GM19240 (cell line): Measurements from ENCODE around the gene TEAD4.
"Not testable (repeated sequence)": the region's sequence is repeated elsewhere in the genome, so short reads cannot be mapped to it uniquely, and the experiment has no call there.

Experiments
- DNase-seq: peaks from one replicate; pipeline ENCODE4 v3.0.0; 2011; ENCODE audit warnings: low spot score; ENCODE audit not compliant: insufficient read length

Gene TEAD4

DNA sequence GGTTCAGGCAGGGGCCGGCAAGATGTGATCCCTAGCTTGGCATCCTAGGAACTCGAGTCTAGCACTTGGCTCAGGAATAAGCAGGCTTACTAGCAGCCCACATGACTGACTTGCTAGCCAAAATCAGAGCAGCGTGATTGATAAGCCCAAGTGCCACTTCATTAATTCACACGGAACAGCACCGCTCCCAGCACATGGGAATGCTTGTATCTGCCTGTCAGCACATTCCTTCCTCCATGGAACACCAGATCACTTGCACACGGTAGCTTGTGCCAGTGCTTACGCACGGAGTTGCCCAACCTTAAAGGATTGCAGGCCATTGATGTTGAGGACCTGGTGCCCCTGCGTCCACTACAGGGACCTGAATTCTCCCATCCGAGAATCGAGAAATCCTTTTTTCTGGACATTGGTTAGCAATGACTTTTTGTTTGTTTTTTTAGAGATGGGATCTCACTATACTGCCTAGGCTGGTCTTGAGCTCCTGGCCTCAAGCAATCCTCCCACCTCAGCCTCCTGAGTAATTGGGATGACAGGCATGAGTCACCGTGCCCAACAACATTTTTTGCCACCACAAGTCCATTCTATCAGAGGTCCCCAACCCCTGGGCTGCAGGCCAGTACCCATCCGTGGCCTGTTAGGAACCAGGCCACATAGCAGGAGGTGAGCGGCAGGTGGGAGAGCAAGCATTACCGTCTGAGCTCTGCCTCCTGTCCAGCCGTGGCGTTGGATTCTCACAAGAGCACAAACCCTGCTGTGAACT, 87.4 kb downstream of the TEAD4 start:
- DNase-seq, result no peak

- DNase-seq, result no peak
These were observed 88.8 kb downstream of the TEAD4 start for GRCh38 chr12:3047961-3048360.

DNA sequence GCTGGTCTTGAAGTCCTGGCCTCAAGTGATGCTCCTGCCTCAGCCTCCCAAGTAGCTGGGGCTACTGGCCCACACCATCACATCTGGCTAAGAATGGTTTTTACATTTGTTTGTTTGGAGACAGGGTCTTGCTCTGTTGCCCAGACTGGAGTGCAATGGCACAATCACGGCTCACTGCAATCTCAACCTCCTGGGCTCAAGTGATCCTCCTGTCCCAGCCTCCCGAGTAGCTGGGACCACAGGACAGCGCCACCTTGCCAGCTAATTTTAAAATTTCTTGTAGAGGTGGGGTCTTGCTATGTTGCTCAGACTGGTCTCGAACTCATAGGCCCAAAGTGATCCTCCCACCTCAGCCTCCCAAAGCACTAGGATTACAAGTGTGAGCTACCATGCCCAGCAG, 89.3 kb downstream of the TEAD4 start:
- no peak for DNase-seq

DNA sequence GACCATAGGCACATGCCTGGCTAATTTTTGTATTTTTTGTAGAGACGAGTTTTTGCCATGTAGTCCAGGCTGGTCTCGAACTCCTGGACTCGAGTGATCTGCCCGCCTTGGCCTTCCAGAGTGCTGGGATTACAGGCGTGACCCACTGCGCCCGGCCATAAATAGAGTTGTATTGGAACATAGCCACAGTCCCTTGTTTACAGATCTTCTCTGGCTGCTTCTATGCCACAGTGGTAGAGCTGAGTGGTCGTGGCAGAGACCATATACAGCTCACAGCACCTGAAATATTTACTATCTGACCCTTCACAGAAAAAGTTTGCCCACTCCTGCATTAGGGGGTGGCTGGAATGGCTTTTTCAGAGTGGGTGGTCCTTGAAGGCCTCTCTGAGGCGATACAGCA, 90.0 kb downstream of the TEAD4 start:
- no peak for DNase-seq

GRCh38 chr12:3049611-3050249, 90.5 kb downstream of the TEAD4 start:
- no peak for DNase-seq

DNA sequence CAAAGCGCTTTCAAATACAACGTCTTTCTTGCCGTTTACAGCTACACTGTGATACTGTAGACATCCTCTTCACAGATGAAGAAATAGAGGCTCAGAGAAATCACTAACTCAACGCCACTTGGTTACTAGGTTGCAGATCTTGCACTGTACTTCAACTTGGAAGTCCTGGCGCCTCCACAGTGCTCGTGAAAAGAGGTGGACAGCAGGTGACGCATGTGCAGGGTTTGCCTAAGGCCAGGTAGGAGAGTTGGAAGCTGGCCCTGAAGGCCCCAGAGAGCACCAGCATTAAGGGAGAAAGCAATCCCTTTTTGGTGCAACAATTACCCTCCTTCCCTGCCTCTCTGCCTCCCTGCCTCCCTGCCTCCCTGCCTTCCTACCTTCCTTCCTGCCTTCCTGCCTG, 95.2 kb downstream of the TEAD4 start:
- no peak for DNase-seq

GRCh38 chr12:3055026-3055703, 96.0 kb downstream of the TEAD4 start:
- no peak for DNase-seq

- DNase-seq, result no peak
These were observed 96.7 kb downstream of the TEAD4 start for GRCh38 chr12:3055704-3056467.

GRCh38 chr12:3061059-3061458, 101.9 kb downstream of the TEAD4 start:
- no peak for DNase-seq

DNA sequence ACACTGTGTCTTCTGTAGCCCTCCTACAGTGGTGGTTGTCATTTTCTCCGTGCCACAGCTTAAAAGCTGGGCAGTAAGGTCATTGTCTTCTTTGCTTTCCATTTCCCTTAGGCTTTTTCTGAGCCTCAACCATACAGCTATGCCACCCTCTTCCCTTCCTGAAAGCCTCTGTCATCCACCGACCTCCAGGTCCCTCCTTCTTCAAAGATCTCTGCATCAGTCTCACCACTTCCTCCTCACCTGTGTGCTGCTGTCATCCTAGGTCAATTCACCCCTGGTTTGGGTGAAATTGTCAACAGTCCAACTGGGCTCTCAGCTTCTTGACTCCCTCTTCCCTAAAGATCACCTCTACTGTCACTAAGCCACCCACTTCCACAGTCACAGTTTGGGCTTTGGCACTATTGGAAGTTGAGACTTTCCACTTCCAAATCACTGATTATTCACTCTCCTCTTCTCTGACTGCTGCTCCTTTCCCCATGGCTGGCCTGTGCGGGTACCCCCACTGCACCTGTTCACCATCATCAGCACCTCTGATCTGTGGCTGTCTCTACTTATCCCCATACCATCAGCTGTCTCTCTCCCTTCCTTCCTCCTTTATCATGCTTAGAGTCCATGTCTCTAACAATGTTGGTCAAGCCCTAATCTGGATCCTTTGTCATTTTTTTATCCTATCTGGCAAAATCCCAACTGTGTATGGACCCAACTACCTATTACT, 102.5 kb downstream of the TEAD4 start:
- DNase-seq, result no peak

DNA sequence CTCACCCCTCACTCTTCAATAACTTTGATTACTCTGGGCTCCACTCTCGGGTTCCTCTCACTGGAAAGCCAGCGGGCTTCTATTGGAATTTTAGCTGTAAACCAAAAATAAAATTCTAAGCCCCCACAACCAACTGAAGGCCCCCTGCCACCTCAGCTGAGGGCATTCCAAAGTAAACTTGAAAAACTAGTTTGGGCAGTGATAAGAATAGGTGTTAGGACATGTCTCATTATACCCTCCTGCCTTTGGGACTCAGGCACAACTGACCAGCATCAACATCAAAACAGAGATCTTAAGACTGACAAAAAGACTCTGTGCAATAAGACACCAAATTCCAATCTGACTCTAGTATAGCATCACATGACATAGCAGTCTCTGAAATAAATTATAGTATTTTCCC, 106.1 kb downstream of the TEAD4 start:
- no peak for DNase-seq

DNA sequence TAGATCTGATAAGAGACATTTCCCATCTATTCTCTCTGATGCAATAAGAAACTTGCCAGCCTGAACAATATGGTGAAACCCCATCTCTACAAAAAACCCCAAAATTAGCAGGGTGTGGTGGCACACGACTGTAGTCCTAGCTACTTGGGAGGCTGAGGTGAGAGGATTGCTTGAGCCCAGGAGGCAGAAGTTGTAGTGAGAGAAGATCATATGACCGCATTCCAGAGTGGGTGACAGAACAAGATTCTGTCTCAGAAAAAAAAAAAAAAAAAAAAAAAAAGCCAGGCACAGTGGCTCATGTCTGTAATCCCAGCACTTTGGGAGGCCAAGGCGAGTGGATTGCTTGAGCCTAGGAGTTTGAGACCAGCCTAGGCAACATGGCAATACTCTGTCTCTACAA, 106.6 kb downstream of the TEAD4 start:
- DNase-seq, result not testable (repeated sequence)

- DNase-seq, result no peak
These were observed 110.5 kb downstream of the TEAD4 start for GRCh38 chr12:3069714-3070113.

- DNase-seq, result no peak
These were observed 111.9 kb downstream of the TEAD4 start for GRCh38 chr12:3071107-3071506.

GRCh38 chr12:3071710-3072109, 112.5 kb downstream of the TEAD4 start:
- DNase-seq, result no peak

- DNase-seq, result peak; percentile 79
These were observed 114.4 kb downstream of the TEAD4 start for GRCh38 chr12:3073438-3074250.

- DNase-seq, result no peak
These were observed 116.1 kb downstream of the TEAD4 start for GRCh38 chr12:3075315-3075714.

- DNase-seq, result peak; percentile 60
These were observed 117.8 kb downstream of the TEAD4 start, which contains the start of gene TSPAN9 for GRCh38 chr12:3076730-3077571. Gene TSPAN9, plus strand, starts transcription at chr12:3077379. Its CDS starts 123,815 bp downstream, at chr12:3201194.

GRCh38 chr12:3077572-3078081, 118.4 kb downstream of the TEAD4 start:
- no peak for DNase-seq
